HL-60 (cell line): ENCODE measurements around the gene TBL1X.
A peak's percentile ranks its signal among the peaks of the same experiment; 100 is the strongest.

Source experiments
- DNase-seq, 2 experiments: peaks; one replicate each; pipeline ENCODE4 v3.0.0-alpha.2; 2010 to 2020; ENCODE audit warnings: low read depth in 1 of 2, low spot score in 1 of 2
- H3K27ac ChIP-seq: fragments of 250-450 bp; sonication (Bioruptor Pico); replicated peaks from 2 replicates; pipeline ENCODE4 v1.5.1; 2020; ENCODE audit warnings: mild to moderate bottlenecking, moderate library complexity
- H3K27me3 ChIP-seq: fragments of 250-450 bp; sonication (Bioruptor Pico); 2 replicates; pipeline ENCODE4 v1.5.1; 2021; ENCODE audit warnings: mild to moderate bottlenecking, moderate library complexity; ENCODE audit not compliant: insufficient read depth, poor library complexity, severe bottlenecking
- H3K4me3 ChIP-seq: replicated peaks from 2 replicates; pipeline ENCODE4 v1.5.1; 2011; ENCODE audit warnings: mild to moderate bottlenecking, control low read depth, low read length; ENCODE audit not compliant: insufficient read depth
- GABPA ChIP-seq: IDR thresholded peaks from 2 replicates; pipeline ENCODE4 v1.6.1; 2012; ENCODE audit warnings: low read depth
- POLR2AphosphoS5 ChIP-seq: IDR thresholded peaks from 2 replicates; pipeline ENCODE4 v1.6.1; 2012; ENCODE audit warnings: low read depth
- SPI1 ChIP-seq: IDR thresholded peaks from 2 replicates; pipeline ENCODE4 v1.6.1; 2012; ENCODE audit warnings: low read depth, mild to moderate bottlenecking, borderline replicate concordance
- TF ChIP-seq, protein P1 (sequence below): IDR thresholded peaks from 2 replicates; pipeline ENCODE4 v1.6.1; 2012; ENCODE audit warnings: low read depth; ENCODE audit not compliant: insufficient replicate concordance
- TF ChIP-seq, protein P2 (sequence below): IDR thresholded peaks from one replicate; pipeline ENCODE4 v1.5.1; 2011; ENCODE audit warnings: low read length, control low read depth, inconsistent platforms; ENCODE audit not compliant: insufficient read depth

The TBL1X gene

DNA sequence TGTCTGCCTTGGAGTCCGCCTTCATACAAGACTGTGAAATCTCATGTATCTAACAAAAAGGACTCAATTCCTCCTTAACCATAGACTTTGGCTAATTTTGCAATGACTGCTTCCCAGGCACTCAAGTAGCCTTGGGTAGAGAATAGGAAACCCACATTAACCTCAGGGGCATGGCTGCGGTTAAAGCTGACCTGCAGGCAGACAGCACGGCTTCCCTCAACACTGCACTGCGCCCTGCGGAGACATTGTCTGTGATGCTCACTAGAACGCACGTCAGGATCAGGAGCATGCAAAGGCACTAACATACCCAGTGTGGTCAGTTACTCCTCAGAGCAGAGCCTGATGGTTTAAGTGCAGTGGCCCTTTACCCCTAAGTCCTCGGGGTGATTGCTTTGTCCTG, 311.1 kb downstream of the TBL1X start:
- peak; percentile 8 to 69 for DNase-seq
- H3K27ac ChIP-seq: no peak overlapping the region
- TF ChIP-seq POLR2AphosphoS5 (peak; percentile 85), SPI1 (no peak)
- TF ChIP-seq, protein P1, sequence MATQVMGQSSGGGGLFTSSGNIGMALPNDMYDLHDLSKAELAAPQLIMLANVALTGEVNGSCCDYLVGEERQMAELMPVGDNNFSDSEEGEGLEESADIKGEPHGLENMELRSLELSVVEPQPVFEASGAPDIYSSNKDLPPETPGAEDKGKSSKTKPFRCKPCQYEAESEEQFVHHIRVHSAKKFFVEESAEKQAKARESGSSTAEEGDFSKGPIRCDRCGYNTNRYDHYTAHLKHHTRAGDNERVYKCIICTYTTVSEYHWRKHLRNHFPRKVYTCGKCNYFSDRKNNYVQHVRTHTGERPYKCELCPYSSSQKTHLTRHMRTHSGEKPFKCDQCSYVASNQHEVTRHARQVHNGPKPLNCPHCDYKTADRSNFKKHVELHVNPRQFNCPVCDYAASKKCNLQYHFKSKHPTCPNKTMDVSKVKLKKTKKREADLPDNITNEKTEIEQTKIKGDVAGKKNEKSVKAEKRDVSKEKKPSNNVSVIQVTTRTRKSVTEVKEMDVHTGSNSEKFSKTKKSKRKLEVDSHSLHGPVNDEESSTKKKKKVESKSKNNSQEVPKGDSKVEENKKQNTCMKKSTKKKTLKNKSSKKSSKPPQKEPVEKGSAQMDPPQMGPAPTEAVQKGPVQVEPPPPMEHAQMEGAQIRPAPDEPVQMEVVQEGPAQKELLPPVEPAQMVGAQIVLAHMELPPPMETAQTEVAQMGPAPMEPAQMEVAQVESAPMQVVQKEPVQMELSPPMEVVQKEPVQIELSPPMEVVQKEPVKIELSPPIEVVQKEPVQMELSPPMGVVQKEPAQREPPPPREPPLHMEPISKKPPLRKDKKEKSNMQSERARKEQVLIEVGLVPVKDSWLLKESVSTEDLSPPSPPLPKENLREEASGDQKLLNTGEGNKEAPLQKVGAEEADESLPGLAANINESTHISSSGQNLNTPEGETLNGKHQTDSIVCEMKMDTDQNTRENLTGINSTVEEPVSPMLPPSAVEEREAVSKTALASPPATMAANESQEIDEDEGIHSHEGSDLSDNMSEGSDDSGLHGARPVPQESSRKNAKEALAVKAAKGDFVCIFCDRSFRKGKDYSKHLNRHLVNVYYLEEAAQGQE: no peak
- no peak overlapping the region for H3K4me3 ChIP-seq
- peaks cover 3% of the 10 kb centered on the region for H3K27me3 ChIP-seq

DNA sequence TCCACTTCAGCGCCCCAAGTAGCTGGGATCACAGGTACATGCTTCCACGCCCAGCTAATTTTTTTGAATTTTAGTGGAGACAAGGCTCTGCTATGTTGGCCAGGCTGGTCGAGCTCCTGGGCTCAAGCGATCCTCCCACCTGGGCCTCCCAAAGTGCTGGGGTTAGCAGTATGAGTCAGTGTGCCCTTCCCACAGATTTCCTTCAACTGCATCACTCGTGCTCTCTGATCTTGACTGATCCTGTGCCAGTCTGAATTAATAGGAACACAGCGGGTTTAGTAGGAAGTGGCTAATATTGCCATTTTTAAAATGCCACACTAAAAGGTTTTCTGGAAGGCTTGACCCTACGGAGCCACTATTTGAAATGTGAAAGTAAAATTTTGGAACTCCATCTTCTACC, 317.1 kb downstream of the TBL1X start:
- Histone ChIP-seq H3K4me3 (no peak overlapping the region), H3K27ac (no peak overlapping the region), H3K27me3 (peaks cover 2% of the 10 kb centered on the region)
- no peak for TF ChIP-seq SPI1
- no peak for TF ChIP-seq GABPA
- DNase-seq: no peak

DNA sequence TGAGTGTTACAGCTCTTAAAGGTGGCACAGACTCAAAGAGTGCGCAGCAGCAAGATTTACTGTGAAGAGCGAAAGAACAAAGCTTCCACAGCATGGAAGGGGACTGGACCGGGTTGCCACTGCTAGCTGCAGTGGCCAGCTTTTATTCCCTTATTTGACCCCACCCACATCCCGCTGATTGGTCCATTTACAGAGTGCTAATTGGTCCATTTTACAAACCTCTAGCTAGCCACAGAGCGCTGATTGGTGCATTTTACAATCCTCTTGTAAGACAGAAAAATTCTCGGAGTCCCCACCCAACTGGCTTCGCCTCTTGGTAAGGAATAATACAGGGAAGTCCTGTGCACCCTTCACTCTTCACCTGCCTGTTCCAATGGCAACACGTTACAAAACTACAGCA, 319.5 kb downstream of the TBL1X start:
- H3K4me3 ChIP-seq: no peak overlapping the region
- no peak overlapping the region for H3K27ac ChIP-seq
- H3K27me3 ChIP-seq: peaks cover 19% of the 10 kb centered on the region
- TF ChIP-seq GABPA (no peak), SPI1 (no peak)
- TF ChIP-seq, protein P2, sequence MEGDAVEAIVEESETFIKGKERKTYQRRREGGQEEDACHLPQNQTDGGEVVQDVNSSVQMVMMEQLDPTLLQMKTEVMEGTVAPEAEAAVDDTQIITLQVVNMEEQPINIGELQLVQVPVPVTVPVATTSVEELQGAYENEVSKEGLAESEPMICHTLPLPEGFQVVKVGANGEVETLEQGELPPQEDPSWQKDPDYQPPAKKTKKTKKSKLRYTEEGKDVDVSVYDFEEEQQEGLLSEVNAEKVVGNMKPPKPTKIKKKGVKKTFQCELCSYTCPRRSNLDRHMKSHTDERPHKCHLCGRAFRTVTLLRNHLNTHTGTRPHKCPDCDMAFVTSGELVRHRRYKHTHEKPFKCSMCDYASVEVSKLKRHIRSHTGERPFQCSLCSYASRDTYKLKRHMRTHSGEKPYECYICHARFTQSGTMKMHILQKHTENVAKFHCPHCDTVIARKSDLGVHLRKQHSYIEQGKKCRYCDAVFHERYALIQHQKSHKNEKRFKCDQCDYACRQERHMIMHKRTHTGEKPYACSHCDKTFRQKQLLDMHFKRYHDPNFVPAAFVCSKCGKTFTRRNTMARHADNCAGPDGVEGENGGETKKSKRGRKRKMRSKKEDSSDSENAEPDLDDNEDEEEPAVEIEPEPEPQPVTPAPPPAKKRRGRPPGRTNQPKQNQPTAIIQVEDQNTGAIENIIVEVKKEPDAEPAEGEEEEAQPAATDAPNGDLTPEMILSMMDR: no peak
- TF ChIP-seq, protein P1: no peak
- DNase-seq: no peak

DNA sequence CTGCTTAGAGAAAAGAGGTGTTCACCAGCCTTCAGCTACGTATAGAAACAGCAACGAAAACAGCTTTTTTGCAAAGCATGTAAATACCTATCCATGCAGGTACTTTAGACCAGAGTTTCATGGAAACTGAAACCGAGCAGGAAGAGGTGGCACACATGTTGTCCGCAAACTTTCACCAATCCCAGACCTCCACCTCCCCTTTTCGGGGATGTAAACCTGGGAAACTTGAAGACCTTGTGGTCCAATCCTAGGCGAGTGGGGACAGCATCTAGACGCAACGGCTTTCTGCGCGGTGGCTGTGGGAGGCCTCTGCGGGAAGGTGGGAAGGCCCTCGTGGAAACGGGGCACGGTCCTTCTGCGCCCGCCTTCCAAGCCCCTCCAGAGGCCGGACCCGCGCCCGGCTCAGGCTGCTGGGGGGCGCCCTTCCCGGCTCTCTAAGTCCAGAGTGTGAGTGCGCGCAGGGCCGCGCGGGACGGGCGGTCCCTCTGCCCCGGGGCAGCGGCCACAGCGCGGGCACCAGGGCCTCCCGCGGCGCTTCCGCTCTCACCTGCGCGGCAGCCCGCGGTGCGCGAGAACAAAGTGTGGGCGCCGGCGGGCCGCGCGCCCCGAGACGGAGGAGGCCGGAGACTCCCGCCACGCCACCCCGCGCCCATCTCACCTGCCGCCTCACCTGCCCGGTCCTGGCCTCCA, 320.5 kb downstream of the TBL1X start:
- Histone ChIP-seq H3K27me3 (peaks cover 21% of the 10 kb centered on the region), H3K4me3 (no peak overlapping the region), H3K27ac (no peak overlapping the region)
- DNase-seq: no peak
- TF ChIP-seq GABPA: no peak
- TF ChIP-seq, protein P1: no peak
- TF ChIP-seq, protein P2: no peak
- TF ChIP-seq POLR2AphosphoS5: no peak
- TF ChIP-seq SPI1: no peak
